Measurements from ENCODE around the gene PARP9.

The PARP9 gene

GRCh38 chr3:122564155-122564912, at the start of gene PARP9, which contains the start of gene DTX3L:
TSS of gene PARP9 (minus strand) at chr3:122564300. CDS start at chr3:122559620, 4,680 bp downstream.
TSS of gene DTX3L (plus strand) at chr3:122564338. CDS start at chr3:122564427, 89 bp downstream.
- no peak for TF ChIP-seq CTCF (IDR thresholded peaks at IDR 0.05; ENCODE audit: insufficient read depth, missing control alignments)
- no peak for DNase-seq (ENCODE audit: insufficient read length, low spot score)
- no peak for FAIRE-seq

DNA sequence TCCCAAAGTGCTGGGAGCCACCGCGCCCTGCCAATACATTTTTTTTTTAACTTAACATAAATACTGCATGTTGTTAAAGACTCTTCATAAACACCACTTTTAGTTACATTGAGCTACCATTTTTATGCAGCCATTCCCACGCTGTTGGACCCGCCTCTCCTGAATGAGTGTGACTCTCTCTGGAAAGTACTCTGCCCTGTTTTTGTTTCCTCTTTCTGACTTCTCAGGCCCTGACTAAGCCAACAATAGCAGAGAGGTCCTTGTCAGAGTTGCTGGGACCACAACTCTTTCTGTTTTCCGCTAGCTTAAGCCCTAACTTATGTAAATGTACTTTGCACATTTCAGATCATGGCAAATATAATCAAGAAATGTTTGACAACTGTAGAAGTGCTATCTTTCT, 48.6 kb upstream of the PARP9 start:
- FAIRE-seq (no peak), DNase-seq (ENCODE audit: insufficient read length, low spot score) (no peak)
- no peak for TF ChIP-seq CTCF (IDR thresholded peaks at IDR 0.05; ENCODE audit: insufficient read depth, missing control alignments)

GRCh38 chr3:122609798-122610559, 45.9 kb upstream of the PARP9 start:
- FAIRE-seq (no peak), DNase-seq (ENCODE audit: insufficient read length, low spot score) (no peak)
- TF ChIP-seq CTCF (IDR thresholded peaks at IDR 0.05; ENCODE audit: insufficient read depth, missing control alignments) = no peak

GRCh38 chr3:122608916-122609315, 44.8 kb upstream of the PARP9 start:
- DNase-seq (ENCODE audit: insufficient read length, low spot score) (no peak), FAIRE-seq (no peak)
- TF ChIP-seq CTCF (IDR thresholded peaks at IDR 0.05; ENCODE audit: insufficient read depth, missing control alignments) = no peak

- no peak for TF ChIP-seq CTCF (IDR thresholded peaks at IDR 0.05; ENCODE audit: insufficient read depth, missing control alignments)
- FAIRE-seq = no peak
- DNase-seq (ENCODE audit: insufficient read length, low spot score) = no peak
Observed at GRCh38 chr3:122606330-122606729, 42.2 kb upstream of the PARP9 start.

- no peak for TF ChIP-seq CTCF (IDR thresholded peaks at IDR 0.05; ENCODE audit: insufficient read depth, missing control alignments)
- no peak for DNase-seq (ENCODE audit: insufficient read length, low spot score)
- no peak for FAIRE-seq
Observed at GRCh38 chr3:122603056-122603455, 39.0 kb upstream of the PARP9 start.

Data from D721Med (cell line).